Kidney tubule cell (primary cell): Measurements from ENCODE around the gene GZMA.
A peak's percentile ranks its signal among the peaks of the same experiment; 100 is the strongest.
"Not testable (repeated sequence)": the region's sequence is repeated elsewhere in the genome, so short reads cannot be mapped to it uniquely, and the experiment has no call there.

Experiments used
- DNase-seq: peaks from one replicate; pipeline ENCODE4 v3.0.0-alpha.2; 2018; ENCODE audit warnings: low spot score

The GZMA gene

DNA sequence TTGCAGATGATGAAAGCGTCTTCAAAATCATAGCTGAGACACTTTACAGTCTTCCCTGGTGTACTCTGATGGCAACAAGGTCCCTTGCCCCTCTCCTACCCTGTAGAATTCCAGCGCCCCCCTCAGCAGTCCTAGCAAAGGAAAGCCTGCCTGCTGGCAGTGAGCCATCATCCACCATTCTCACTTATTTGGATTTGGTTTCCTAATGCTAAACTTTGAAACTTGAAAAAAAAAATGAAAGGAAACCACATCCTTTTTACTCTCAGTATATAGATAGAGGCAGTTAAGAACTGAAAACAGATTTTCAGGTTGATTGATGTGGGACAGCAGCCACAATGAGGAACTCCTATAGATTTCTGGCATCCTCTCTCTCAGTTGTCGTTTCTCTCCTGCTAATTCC, at the start of gene GZMA:
TSS of gene GZMA (plus strand) at position 299 of the 400 bp plus-strand sequence. CDS start at position 336, 37 bp downstream.
- DNase-seq, result no peak

- no peak for DNase-seq
These were observed 47.3 kb upstream of the GZMA start for GRCh38 chr5:55055183-55055582.

DNA sequence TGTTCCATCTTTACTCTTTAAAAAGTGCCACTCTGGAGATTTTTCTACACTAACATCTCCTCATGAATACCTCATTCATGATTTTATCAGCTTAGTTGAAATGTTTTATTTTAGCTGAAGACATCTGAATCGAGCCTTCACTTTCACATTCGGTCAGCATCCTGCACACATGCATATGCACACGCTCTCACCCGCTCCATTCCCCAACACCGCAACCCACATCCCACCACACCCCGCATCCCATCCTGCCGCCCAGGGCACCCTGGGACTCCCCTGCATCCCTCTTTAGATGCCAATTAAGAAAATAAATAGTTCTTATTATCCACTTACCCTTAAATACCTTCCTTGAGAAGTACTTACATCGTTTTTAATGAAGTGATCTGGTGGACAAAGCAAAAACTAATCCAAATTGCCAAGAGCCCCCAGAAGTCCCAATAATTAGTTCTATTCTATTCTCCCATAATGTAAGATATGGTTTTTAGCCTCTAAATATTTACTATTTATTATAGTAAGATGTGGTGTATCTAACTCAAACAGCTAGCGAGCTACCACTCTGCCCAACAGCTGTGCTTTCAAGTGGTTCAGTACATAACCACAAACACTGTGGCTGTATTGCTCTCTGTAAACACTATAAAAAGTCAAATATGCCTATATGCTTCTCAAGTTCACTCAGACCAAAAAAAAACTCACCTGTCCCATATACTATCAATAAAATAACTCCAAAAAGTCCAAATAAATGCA, 40.2 kb upstream of the GZMA start:
- DNase-seq, result no peak

- DNase-seq, result peak; percentile 15
These were observed 39.1 kb upstream of the GZMA start for GRCh38 chr5:55063220-55063863.

DNA sequence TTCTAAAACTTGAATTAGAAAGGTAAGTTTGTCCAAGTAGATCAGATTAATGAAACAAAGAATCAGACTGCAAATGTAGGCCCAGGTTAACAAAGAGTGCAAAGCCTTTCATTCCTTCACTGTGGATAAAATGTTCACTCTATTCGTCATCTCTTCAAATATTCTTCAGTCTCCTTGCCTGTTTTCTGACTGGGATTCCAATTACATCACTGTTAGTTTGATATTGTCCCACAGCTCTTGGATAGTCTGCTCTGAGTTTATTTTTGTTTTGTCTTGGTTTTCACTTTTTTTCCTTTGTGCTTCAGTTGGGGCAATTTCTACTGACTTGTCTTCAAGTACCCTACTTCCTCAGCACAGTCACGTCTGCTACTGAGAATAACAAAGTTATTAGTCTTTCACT, 38.5 kb upstream of the GZMA start:
- no peak for DNase-seq

DNA sequence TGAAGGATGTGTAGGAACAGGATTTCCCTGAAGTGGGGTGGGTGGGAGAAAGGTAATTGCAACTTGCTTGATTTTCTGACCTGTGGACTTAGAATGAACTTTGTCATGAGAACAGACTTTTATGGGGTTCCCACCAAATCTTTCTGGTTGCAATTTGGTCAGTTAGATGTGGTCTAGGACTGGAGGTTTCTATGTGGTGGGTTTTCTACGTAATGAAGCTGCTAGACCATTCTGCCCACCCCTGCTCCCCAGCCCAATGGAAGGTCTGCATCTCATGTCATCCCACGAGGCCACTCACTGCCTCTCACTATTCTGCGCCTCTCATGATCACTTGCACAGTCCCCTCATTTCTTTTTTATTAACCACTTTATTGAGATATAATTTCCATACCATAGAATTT, 37.9 kb upstream of the GZMA start:
- no peak for DNase-seq

DNA sequence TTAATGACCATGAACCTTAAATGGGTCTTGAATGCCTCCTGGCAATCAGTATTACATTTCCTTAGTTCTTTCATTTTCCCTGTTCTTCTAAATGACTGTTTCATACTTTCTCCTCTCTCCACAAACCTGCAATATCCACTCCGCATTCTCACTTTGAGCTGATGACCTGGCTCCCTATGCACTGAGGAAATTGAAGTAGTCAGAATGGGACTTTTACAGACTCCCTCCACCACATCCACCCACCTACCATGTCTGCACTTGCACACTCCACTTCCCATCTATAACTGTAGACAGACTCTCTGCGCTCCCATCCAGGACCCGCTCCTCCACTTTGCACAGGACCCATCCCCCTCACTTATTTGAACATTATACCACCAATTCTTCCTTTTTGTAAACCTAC, 36.2 kb upstream of the GZMA start:
- DNase-seq, result no peak

DNA sequence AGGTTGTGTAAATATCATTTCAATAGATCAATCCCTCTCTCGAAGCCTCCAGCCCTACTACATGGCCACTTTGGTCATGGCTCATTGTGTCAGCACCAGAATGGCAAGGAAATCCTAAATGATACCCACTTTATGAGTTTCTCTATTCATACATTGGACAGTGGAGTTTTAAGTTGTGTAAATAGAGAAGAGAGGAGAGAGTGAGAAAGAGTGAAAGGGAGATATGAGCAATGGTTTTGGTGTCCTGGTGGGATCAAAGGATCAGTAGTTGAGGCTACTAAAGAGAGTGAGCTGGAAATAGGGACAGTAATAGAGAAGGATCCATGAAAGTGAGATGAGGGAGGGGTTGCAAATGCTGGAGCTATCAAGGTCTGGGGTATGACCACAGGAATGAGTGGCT, 31.5 kb upstream of the GZMA start:
- DNase-seq, result no peak

DNA sequence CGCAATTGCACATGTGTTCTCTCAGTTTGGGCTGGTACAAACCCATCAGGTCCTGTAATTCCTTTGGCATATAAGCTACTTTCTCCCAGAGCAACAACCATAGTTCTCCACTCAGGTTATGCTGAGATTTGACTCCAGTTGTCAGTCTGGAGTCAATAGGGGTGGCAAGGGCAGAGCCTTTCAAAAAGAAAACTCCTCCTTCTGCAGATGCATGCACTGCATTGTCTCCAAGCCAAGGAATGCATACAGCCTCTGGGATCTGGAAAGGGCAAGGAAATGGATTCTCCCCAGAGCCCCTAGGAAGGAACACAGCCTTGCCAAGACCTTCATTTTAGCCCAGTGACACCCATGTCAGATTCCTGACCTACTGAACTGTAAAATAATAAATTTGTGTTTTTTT, 31.0 kb upstream of the GZMA start:
- DNase-seq, result no peak

DNA sequence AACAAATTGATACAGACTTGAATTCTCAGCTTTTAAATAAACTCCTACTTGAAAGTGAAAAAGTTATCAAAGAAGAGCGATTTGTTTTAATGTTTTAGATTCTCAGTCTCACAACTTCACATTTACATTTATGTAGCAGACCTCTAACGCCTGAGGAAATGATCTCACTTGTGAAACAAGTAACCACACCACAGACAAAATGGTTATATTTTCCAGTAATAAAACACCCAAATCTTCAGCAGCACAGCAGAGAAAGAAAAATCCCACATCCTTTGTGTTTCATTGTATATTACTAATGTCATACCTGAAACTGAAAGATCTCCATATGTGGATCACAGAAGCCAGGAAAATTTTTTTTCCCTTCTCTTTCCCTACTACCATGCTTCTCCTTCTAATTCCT, 29.8 kb upstream of the GZMA start:
- no peak for DNase-seq

- DNase-seq, result no peak
These were observed 29.2 kb upstream of the GZMA start for GRCh38 chr5:55073211-55073610.

DNA sequence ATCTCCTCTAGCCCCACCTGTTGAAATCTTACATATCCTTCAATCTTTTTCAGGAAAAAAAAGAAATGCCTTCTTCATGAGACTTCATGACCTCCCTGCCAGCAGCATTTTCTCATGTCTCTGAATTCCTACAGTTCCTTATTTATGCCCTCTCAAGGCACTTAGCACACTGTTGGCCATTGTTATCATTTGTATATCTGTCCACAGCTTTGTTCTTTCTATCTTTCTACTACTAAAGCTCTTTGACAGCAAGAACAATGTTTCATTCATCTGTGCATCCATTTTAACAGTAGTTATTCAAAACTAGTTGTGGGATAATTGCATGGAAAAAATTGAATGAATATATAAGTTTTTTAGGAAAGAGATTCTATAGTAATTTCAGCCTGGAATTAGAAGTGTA, 20.9 kb upstream of the GZMA start:
- no peak for DNase-seq

- DNase-seq, result not testable (repeated sequence)
These were observed 13.1 kb upstream of the GZMA start for GRCh38 chr5:55089301-55089700.

GRCh38 chr5:55091011-55091410, 11.4 kb upstream of the GZMA start:
- DNase-seq, result not testable (repeated sequence)

DNA sequence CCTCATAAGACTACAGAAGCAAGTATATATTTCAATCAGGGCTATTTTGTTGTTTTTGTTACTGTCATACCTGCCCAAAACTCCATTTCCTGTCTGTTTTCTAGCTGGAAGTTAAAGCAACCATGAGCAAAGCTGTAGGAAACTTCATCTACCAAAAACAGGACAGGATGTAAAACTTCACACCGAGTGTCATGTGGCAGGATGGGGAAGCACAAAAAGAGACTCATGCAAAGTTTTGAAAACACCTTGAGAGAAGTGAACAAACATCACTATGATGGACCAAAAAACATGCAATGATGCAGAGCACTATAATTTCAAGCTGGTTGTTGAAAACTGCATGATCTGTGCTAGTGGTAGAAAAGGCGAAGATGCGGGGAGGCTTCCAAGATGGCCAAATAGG, 6.3 kb upstream of the GZMA start:
- DNase-seq, result no peak

- DNase-seq, result no peak
These were observed 5.6 kb upstream of the GZMA start for GRCh38 chr5:55096861-55097260.

GRCh38 chr5:55101148-55101547, 1.3 kb upstream of the GZMA start:
- DNase-seq, result not testable (repeated sequence)

GRCh38 chr5:55101556-55102276, 730 bp upstream of the GZMA start:
- no peak for DNase-seq

GRCh38 chr5:55104036-55104772, 1.8 kb downstream of the GZMA start:
- no peak for DNase-seq

DNA sequence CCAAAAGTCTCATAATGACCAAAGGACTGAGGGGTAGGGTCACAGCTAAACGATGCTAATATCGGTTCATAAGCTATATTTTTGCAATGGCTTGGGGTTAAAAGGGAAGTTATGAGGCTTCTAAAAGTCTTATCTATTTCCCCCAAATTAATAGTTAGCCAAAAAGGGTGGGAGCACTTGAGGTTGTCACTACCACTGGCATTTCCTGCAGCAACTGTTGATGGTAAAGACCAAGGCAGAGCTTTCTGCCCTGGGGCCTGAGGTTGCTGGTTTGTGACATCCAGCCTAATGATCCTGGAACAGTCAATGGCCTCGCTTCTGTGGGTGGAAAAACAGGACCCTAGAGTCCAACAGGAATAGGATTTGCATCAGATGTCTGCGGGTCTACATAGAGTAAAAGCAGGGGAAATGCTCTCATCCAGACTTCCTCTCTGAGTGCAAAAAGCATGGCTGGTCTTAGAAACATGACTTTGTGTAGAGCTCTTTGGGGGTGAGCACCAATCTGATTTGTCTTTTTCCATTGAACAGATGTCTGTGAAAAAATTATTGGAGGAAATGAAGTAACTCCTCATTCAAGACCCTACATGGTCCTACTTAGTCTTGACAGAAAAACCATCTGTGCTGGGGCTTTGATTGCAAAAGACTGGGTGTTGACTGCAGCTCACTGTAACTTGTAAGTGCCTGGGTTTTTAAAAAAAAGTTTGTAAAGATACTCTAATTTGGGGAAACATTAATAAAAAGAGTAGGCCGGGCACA, 2.7 kb downstream of the GZMA start:
- DNase-seq, result no peak

DNA sequence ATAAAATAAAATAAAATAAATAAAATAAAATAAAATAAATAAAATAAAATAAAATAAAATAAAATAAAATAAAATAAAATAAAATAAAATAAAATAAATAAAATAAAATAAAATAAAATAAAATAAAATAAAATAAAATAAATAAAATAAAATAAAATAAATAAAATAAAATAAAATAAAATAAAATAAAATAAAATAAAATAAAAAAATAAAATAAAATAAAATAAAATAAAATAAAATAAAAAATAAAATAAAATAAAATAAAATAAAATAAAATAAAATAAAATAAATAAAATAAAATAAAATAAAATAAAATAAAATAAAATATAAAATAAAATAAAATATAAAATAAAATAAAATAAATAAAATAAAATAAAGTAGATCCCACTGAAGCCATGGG, 3.5 kb downstream of the GZMA start:
- not testable (repeated sequence) for DNase-seq

DNA sequence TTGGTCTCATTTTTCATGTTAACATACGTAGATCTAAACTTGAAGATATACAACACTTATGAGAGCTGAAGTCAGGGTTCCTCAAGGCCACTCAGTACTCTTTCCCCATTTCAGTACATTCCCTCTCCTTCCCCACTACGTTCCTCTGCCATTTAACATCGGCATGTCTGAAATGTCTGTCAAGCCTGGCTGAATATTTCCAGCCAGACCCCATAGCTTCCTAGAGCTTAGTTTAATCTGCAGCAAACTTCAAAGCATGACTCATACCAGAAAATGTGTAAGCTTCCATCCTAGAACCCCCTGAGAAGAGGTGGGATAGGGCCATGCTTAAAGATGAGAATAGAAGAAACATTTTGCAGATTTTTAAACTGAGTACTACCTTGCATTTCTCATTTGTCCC, 6.2 kb downstream of the GZMA start:
- DNase-seq, result no peak
